H9 (cell line): ENCODE measurements around the gene PCCA. TPM values are rescaled to one million over a fixed set of nuclear protein-coding genes. Genes with fewer than 3 reads are reported as not detected.
A peak's percentile ranks its signal among the peaks of the same experiment; 100 is the strongest.

Source experiments
- DNase-seq: peaks from one replicate; pipeline ENCODE4 v3.0.0-alpha.2; 2017
- H2AFZ ChIP-seq: one replicate; pipeline ENCODE4 v1.6.1; 2013; ENCODE audit warnings: mild to moderate bottlenecking, low read length, control low read depth, moderate library complexity
- H2AK5ac ChIP-seq: 2 replicates; pipeline ENCODE4 v1.6.1; 2013; ENCODE audit warnings: low read length, control low read depth, mixed read lengths; ENCODE audit not compliant: insufficient read length
- H2BK120ac ChIP-seq: one replicate; pipeline ENCODE4 v1.6.1; 2013; ENCODE audit warnings: low read depth, mild to moderate bottlenecking, low read length, control low read depth, inconsistent platforms; ENCODE audit not compliant: poor library complexity, severe bottlenecking
- H2BK12ac ChIP-seq: 2 replicates; pipeline ENCODE4 v1.6.1; 2013; ENCODE audit warnings: low read length, control low read depth, mixed read lengths, low read depth; ENCODE audit not compliant: insufficient read length
- H2BK15ac ChIP-seq: 2 replicates; pipeline ENCODE4 v1.6.1; 2013; ENCODE audit warnings: low read depth, low read length, control low read depth
- H2BK20ac ChIP-seq: one replicate; pipeline ENCODE4 v1.6.1; 2013; ENCODE audit warnings: low read depth, mild to moderate bottlenecking, low read length, control low read depth, inconsistent platforms; ENCODE audit not compliant: poor library complexity, severe bottlenecking
- H2BK5ac ChIP-seq: 2 replicates; pipeline ENCODE4 v1.6.1; 2013; ENCODE audit warnings: low read length, control low read depth, mixed read lengths; ENCODE audit not compliant: insufficient read length
- H3K14ac ChIP-seq: 2 replicates; pipeline ENCODE4 v1.6.1; 2013; ENCODE audit warnings: low read length, control low read depth; ENCODE audit not compliant: insufficient read depth
- H3K18ac ChIP-seq: 2 replicates; pipeline ENCODE4 v1.6.1; 2013; ENCODE audit warnings: low read depth, mild to moderate bottlenecking, mixed read lengths, low read length, control low read depth; ENCODE audit not compliant: insufficient read length
- H3K23ac ChIP-seq: 2 replicates; pipeline ENCODE4 v1.6.1; 2013; ENCODE audit warnings: low read length, control low read depth, mixed read lengths, low read depth; ENCODE audit not compliant: insufficient read length
- H3K23me2 ChIP-seq: 2 replicates; pipeline ENCODE4 v1.6.1; 2013; ENCODE audit warnings: low read depth, mild to moderate bottlenecking, mixed read lengths, low read length, control low read depth; ENCODE audit not compliant: insufficient read length, poor library complexity, severe bottlenecking
- H3K27ac ChIP-seq: 2 replicates; pipeline ENCODE4 v1.5.1; 2013; ENCODE audit warnings: low read length, control low read depth, mixed read lengths, low read depth; ENCODE audit not compliant: insufficient read length
- H3K27me3 ChIP-seq: 2 replicates; pipeline ENCODE4 v1.6.1; 2013; ENCODE audit warnings: low read length, control low read depth, inconsistent platforms; ENCODE audit not compliant: insufficient read depth
- H3K4ac ChIP-seq: 2 replicates; pipeline ENCODE4 v1.6.1; 2013; ENCODE audit warnings: low read depth, mild to moderate bottlenecking, control low read depth, inconsistent platforms, low read length, moderate library complexity
- H3K4me1 ChIP-seq: 2 replicates; pipeline ENCODE4 v1.6.1; 2013; ENCODE audit warnings: low read length, control low read depth, inconsistent platforms; ENCODE audit not compliant: insufficient read depth
- H3K4me2 ChIP-seq: 2 replicates; pipeline ENCODE4 v1.6.1; 2013; ENCODE audit warnings: low read length, control low read depth, mixed read lengths; ENCODE audit not compliant: insufficient read length, insufficient read depth
- H3K56ac ChIP-seq: 2 replicates; pipeline ENCODE4 v1.6.1; 2013; ENCODE audit warnings: low read depth, mild to moderate bottlenecking, mixed read lengths, low read length, control low read depth; ENCODE audit not compliant: insufficient read length
- H3K79me1 ChIP-seq: 2 replicates; pipeline ENCODE4 v1.6.1; 2013; ENCODE audit warnings: low read depth, mild to moderate bottlenecking, moderate library complexity, low read length, control low read depth, inconsistent platforms; ENCODE audit not compliant: insufficient read depth, poor library complexity, severe bottlenecking
- H3K79me2 ChIP-seq: 2 replicates; pipeline ENCODE4 v1.6.1; 2013; ENCODE audit warnings: low read length, control low read depth, inconsistent platforms; ENCODE audit not compliant: insufficient read depth
- H3K9ac ChIP-seq: 2 replicates; pipeline ENCODE4 v1.6.1; 2013; ENCODE audit warnings: low read length, control low read depth, mixed read lengths; ENCODE audit not compliant: insufficient read length; ENCODE audit errors: extremely low read depth
- H3K9me3 ChIP-seq: one replicate; pipeline ENCODE4 v1.6.1; 2013; ENCODE audit warnings: low read depth, low read length, inconsistent platforms; ENCODE audit not compliant: control insufficient read depth
- H3T11ph ChIP-seq: one replicate; pipeline ENCODE4 v1.6.1; 2013; ENCODE audit warnings: mild to moderate bottlenecking, low read length, control low read depth, inconsistent platforms
- H4K20me1 ChIP-seq: one replicate; pipeline ENCODE4 v1.6.1; 2013; ENCODE audit not compliant: control insufficient read depth, insufficient read length, insufficient read depth
- H4K5ac ChIP-seq: 2 replicates; pipeline ENCODE4 v1.6.1; 2013; ENCODE audit warnings: low read depth, mild to moderate bottlenecking, mixed read lengths, low read length, control low read depth; ENCODE audit not compliant: insufficient read length
- H4K8ac ChIP-seq: replicated peaks from 2 replicates; pipeline ENCODE4 v1.6.1; 2013; ENCODE audit warnings: low read length, control low read depth, mixed read lengths, low read depth; ENCODE audit not compliant: insufficient read length
- H4K91ac ChIP-seq: 2 replicates; pipeline ENCODE4 v1.6.1; 2013; ENCODE audit warnings: low read depth, mild to moderate bottlenecking, moderate library complexity, mixed read lengths, low read length, control low read depth; ENCODE audit not compliant: insufficient read length
- H3K27ac Mint-ChIP-seq, 3 experiments: 2 replicates in 2 of 3; 3 replicates in 1 of 3; pipeline ENCODE4 v1.8.0; 2020 to 2021; ENCODE audit warnings: mixed read lengths in 3 of 3, mild to moderate bottlenecking in 1 of 3, moderate library complexity in 1 of 3
- H3K27me3 Mint-ChIP-seq: 2 replicates; pipeline ENCODE4 v1.8.0; 2021; ENCODE audit warnings: low read depth, mild to moderate bottlenecking, moderate library complexity, mixed read lengths
- H3K36me3 Mint-ChIP-seq, 3 experiments: 2 replicates in 2 of 3; 3 replicates in 1 of 3; pipeline ENCODE4 v1.8.0; 2020 to 2021; ENCODE audit warnings: low read depth in 3 of 3, mixed read lengths in 3 of 3; ENCODE audit not compliant: insufficient read depth in 1 of 3
- H3K4me1 Mint-ChIP-seq, 2 experiments: 2 replicates each; pipeline ENCODE4 v1.8.0; 2020; ENCODE audit warnings: mixed read lengths in 2 of 2
- H3K4me3 Mint-ChIP-seq, 2 experiments: 2 replicates in 1 of 2; 3 replicates in 1 of 2; pipeline ENCODE4 v1.8.0; 2020 to 2021; ENCODE audit warnings: mild to moderate bottlenecking in 2 of 2, mixed read lengths in 2 of 2, moderate library complexity in 1 of 2
- H3K9me3 Mint-ChIP-seq, 2 experiments: 2 replicates in 1 of 2; 3 replicates in 1 of 2; pipeline ENCODE4 v1.8.0; 2020; ENCODE audit warnings: mild to moderate bottlenecking in 2 of 2, mixed read lengths in 2 of 2, moderate library complexity in 1 of 2
- WGBS: extraction: QIAGEN DNeasy Blood & Tissue Kit; methylation state at CpG from one replicate; pipeline ENCODE4 v1.1.7; 2013; ENCODE audit warnings: missing lambda C conversion rate, low lambda C conversion rate, mixed read lengths; ENCODE audit not compliant: insufficient read length; ENCODE audit errors: extremely low coverage; 5-methylcytosine and 5-hydroxymethylcytosine counted together
- total RNA-seq: library from RNA; stranded (reverse); gene quantifications from 2 replicates; pipeline ENCODE4 v1.2.1, GENCODE V29; 2021
- TF ChIP-seq, protein P1 (sequence below): fragments of 200-600 bp; sonication (generic); conservative IDR thresholded peaks from 3 replicates; pipeline ENCODE4 v1.8.0; 2021; ENCODE audit warnings: antibody characterized with exemption, mild to moderate bottlenecking

The PCCA gene
- total RNA-seq, 1 experiment from 2014 or later: 56.5 TPM

- no peak overlapping the region for H2BK20ac ChIP-seq
- H3K9ac ChIP-seq: no peak overlapping the region
- H4K91ac ChIP-seq: peak overlapping the region; percentile 37
- no peak overlapping the region for H3K4me2 ChIP-seq
- H3K4me1 ChIP-seq: peaks cover 5% of the 10 kb centered on the region; the same call in 1 of the 2 replicates
- no peak overlapping the region for H3K4ac ChIP-seq
- H2BK12ac ChIP-seq: no peak overlapping the region
- no peak overlapping the region for H2BK5ac ChIP-seq
- H3K27me3 Mint-ChIP-seq: no peaks in the 10 kb centered on the region
- H3K79me1 ChIP-seq: no peaks in the 10 kb centered on the region
- no CpG with 5 or more reads among the region's 4 CpGs for WGBS
- no peaks in the 10 kb centered on the region for H3K27me3 ChIP-seq
- 0 out of 2 replicates have a peak, but pooled peaks cover 1% of the 10 kb centered on the region for H3K79me2 ChIP-seq
- H3K9me3 ChIP-seq: no peaks in the 10 kb centered on the region
- H3K23ac ChIP-seq: no peak overlapping the region
- H3K4me3 Mint-ChIP-seq: no peak overlapping the region
- peaks cover 34 to 48% of the 10 kb centered on the region in 2 experiments for H3K4me1 Mint-ChIP-seq
- H4K8ac ChIP-seq: no peak overlapping the region
- TF ChIP-seq, protein P1, sequence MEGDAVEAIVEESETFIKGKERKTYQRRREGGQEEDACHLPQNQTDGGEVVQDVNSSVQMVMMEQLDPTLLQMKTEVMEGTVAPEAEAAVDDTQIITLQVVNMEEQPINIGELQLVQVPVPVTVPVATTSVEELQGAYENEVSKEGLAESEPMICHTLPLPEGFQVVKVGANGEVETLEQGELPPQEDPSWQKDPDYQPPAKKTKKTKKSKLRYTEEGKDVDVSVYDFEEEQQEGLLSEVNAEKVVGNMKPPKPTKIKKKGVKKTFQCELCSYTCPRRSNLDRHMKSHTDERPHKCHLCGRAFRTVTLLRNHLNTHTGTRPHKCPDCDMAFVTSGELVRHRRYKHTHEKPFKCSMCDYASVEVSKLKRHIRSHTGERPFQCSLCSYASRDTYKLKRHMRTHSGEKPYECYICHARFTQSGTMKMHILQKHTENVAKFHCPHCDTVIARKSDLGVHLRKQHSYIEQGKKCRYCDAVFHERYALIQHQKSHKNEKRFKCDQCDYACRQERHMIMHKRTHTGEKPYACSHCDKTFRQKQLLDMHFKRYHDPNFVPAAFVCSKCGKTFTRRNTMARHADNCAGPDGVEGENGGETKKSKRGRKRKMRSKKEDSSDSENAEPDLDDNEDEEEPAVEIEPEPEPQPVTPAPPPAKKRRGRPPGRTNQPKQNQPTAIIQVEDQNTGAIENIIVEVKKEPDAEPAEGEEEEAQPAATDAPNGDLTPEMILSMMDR: no peak
- no peak for DNase-seq
- no peak overlapping the region for H3K18ac ChIP-seq
- no peak overlapping the region for H2BK15ac ChIP-seq
- no peaks in the 10 kb centered on the region for H4K20me1 ChIP-seq
- H3K56ac ChIP-seq: no peak overlapping the region
- H3T11ph ChIP-seq: no peak overlapping the region
- peaks cover 0 to 5% of the 10 kb centered on the region in 2 experiments; a peak in 3 of 5 replicates for H3K9me3 Mint-ChIP-seq
- no peak overlapping the region for H3K14ac ChIP-seq
- peaks cover 6 to 9% (median 7%) of the 10 kb centered on the region in 3 experiments; a peak in 6 of 7 replicates for H3K36me3 Mint-ChIP-seq
- no peak overlapping the region for H2BK120ac ChIP-seq
- H4K5ac ChIP-seq: no peak overlapping the region
- H3K27ac Mint-ChIP-seq: no peak overlapping the region
- no peaks in the 10 kb centered on the region for H3K23me2 ChIP-seq
- H3K27ac ChIP-seq: no peak overlapping the region
- no peak overlapping the region for H2AK5ac ChIP-seq
- H2AFZ ChIP-seq: no peak overlapping the region
Observed at GRCh38 chr13:100458673-100459072, 369.8 kb downstream of the PCCA start.
